GM10266 (cell line): ENCODE measurements around the gene JPH4.

Experiments
- DNase-seq: peaks from one replicate; pipeline ENCODE4 v3.0.0; 2012; ENCODE audit errors: extremely low spot score
- CTCF ChIP-seq: IDR thresholded peaks from 2 replicates; pipeline ENCODE4 v1.5.1; 2012; ENCODE audit warnings: mild to moderate bottlenecking, low read depth; ENCODE audit not compliant: control insufficient read depth, insufficient read depth; ENCODE audit errors: missing control alignments

JPH4 gene

GRCh38 chr14:23555882-23556699, 22.5 kb downstream of the JPH4 start, which contains the start of gene THTPA:
Gene THTPA (plus strand): TSS chr14:23556271. CDS start chr14:23556758, 487 bp downstream.
- DNase-seq, result peak; percentile 92
- TF ChIP-seq CTCF, result no peak

- TF ChIP-seq CTCF, result no peak
- no peak for DNase-seq
Observed at GRCh38 chr14:23555533-23555881, 23.1 kb downstream of the JPH4 start.

GRCh38 chr14:23551266-23552028, 27.1 kb downstream of the JPH4 start, which contains the start of gene ZFHX2:
Gene ZFHX2 (minus strand): TSS chr14:23551765. CDS start chr14:23535325, 16,440 bp downstream.
- peak; percentile 83 for DNase-seq
- TF ChIP-seq CTCF, result no peak

GRCh38 chr14:23550812-23551265, 27.8 kb downstream of the JPH4 start:
- no peak for DNase-seq
- TF ChIP-seq CTCF, result no peak

GRCh38 chr14:23550131-23550811, 28.3 kb downstream of the JPH4 start:
- no peak for DNase-seq
- TF ChIP-seq CTCF, result no peak

GRCh38 chr14:23548351-23549318, 30.0 kb downstream of the JPH4 start:
- no peak for TF ChIP-seq CTCF
- DNase-seq, result no peak
